ENCODE measurements around the gene RNASEH2B.

RNASEH2B gene

GRCh38 chr13:50908371-50908770 is 1.2 kb upstream of the RNASEH2B start:
- DNase-seq: no peak

DNA sequence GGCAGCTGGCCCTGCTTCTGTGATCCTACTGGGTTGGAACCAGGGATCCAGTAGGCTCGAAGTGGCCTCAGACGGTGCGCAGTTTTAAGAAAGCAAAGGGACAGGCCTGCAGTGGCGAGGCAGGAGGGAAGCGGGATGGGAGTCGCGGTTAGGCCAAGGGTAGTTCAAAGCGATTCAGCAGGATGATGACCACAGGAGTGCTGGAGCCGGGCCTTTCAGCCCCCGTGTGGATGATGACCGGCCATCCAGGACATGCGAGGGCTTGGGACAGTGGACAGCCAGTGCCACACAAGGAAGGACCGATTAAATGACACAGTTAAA is 854 bp downstream of the RNASEH2B start:
- DNase-seq: no peak

GRCh38 chr13:50911081-50911631 is 1.6 kb downstream of the RNASEH2B start:
- no peak for DNase-seq

GRCh38 chr13:50911937-50912795 is 2.6 kb downstream of the RNASEH2B start:
- peak; percentile 79 for DNase-seq

DNA sequence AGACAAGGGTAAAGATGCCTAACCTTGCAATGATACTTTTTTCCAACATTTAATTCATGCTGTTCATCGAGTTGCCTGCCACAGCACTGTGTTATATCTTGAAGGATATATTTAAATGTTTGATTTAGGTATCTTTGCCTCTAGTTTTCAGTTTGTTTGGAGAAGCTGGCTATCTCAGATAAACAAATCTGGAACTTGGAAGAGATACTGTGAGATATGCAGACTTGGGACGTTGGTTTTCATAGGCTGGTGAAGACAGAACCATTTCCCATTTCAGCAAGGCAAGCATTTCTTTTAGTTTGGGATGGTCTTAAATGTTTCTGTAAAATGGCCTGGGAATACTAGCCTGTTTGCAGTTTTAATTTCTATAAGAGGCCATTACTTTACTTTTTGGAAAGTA is 3.3 kb downstream of the RNASEH2B start:
- DNase-seq: no peak

GRCh38 chr13:50914176-50914700 is 4.6 kb downstream of the RNASEH2B start:
- no peak for DNase-seq

- DNase-seq: no peak
Observed at GRCh38 chr13:50914848-50915247, 5.3 kb downstream of the RNASEH2B start.

GRCh38 chr13:50915565-50915964 is 6.0 kb downstream of the RNASEH2B start:
- no peak for DNase-seq

GRCh38 chr13:50916701-50917184 is 7.2 kb downstream of the RNASEH2B start:
- no peak for DNase-seq

GRCh38 chr13:50917572-50917971 is 8.0 kb downstream of the RNASEH2B start:
- no peak for DNase-seq

DNA sequence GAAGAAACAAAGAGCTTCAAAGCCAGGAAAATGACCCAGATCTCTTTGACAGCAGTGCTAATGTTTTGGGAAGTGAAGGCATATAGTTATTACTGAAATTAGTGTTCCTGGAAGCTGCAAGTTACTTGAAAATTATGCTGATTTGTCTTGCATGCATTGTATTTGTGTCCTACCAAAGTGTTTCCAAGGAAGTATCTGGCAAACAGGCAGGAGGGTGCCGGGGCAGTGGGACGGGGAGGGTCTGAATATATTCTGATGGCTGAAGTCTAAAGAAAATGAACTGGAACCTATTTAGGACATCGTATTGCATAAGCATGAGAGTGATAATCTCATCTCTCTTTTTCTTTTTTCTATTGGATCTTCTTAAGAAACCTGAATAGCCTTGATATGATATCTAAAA is 9.0 kb downstream of the RNASEH2B start:
- DNase-seq: no peak

- no peak for DNase-seq
Observed at GRCh38 chr13:50919277-50919676, 9.7 kb downstream of the RNASEH2B start.

DNA sequence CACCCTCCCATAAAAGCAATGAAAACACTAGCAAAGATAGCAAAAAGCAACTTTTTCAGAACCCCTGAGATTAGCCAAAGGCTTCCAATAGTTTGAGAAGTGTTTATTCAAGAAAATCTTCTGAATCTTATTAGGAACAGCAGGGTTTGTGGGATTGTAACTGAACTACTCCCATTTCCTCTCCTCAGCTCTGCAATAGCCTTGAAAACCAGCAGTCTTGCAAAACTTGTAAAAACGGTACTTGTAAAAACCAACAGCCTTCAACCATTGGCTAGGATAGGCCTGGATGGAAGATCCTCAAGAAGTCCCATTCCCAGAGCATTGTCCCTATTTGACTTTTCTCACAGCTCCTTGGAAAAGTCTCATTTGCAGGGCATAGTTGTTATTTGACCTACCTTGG is 12.1 kb downstream of the RNASEH2B start:
- DNase-seq: no peak

- no peak for DNase-seq
Observed at GRCh38 chr13:50923272-50923671, 13.7 kb downstream of the RNASEH2B start.

DNA sequence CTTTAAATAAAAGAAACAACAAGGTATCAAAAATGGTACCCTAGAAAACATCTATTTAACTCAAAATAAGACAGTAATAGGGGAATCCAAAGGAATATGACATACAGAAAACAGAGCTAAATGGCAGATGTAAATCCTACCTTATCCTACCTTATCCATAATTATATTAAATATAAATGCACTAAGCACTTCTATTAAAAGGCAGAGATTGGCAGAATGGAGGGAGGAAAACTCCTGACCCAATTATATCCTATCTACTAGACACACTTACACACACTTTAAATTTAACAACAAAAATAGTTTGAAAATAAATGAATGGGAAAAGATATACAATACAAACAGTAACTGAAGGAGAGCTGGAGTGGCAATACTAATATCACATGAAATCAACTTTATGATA is 14.4 kb downstream of the RNASEH2B start:
- DNase-seq: no peak

DNA sequence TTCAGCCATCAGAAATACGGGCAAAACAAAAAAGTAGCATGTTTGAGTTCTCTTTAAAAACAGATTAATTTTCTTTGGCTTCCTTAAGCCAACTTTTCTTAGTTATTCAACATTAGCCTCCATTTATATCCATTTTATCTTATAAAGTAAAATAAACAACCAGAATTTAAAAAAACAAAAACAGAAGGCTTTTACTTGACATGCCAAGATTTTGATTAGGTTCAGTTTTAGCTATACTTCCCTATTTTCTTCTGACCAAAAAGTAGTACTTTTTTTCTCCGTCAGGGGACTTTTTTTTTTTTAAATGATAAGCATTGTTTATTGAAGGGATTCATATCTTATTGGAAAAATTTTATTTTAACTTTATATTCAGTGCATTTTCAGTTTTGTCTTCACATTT is 18.1 kb downstream of the RNASEH2B start:
- no peak for DNase-seq

DNA sequence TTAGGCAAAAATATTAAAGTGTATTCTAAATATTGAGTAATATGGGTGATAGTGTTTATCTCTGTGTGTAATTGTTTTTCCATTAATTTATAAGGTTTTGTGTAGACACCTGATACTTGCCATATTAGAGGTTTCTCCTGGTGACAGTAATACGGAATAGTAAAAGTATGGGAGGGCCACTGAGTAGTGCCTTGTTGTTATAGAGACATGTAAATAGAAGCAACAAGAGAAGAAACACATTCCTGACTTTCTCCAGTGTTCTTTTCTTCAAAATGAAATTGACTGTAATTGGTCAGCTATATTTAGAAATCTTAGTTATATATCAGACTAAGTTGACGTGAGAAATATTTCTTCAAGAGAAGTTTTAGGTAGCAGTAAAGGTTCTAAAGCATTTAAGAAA is 18.5 kb downstream of the RNASEH2B start:
- no peak for DNase-seq

DNA sequence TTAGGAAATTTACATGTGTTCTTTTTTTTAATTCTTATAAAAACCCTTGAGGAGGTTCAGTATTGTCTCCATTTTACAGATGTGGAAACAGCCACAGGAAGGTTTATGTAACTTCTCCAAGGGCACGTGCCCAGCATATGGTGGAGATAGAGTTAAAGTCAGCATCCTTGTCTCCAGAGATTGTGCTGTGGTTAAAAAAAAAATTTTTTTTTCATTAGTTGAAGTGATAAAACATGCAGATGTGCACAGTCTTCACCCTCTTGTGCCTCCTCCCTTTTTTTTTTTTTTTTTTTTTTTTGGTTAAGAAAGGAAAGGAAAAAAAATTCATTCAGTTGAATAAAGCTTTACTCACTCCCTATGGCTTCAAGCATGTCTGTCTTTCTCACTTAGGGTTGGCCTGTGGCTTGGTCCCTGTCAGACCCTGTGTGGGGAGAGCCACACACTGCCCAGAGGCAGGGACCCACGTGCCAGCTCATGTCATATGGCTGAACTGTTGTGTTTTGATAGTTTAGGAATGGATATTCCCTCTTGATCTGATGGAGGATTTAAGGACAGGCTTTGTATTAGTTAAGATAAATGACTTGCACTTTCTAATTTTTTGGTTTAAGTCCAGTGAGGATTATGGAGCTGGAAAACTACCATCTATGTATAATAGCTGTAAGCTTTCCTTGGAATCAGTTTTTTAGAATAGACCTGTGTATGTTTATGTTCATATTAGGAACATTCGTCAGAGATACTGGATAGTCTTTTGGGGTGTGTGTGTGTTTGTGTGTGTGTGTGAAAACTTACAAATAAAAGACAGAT is 19.3 kb downstream of the RNASEH2B start:
- DNase-seq: no peak

GRCh38 chr13:50932091-50932490 is 22.5 kb downstream of the RNASEH2B start:
- DNase-seq: no peak

DNA sequence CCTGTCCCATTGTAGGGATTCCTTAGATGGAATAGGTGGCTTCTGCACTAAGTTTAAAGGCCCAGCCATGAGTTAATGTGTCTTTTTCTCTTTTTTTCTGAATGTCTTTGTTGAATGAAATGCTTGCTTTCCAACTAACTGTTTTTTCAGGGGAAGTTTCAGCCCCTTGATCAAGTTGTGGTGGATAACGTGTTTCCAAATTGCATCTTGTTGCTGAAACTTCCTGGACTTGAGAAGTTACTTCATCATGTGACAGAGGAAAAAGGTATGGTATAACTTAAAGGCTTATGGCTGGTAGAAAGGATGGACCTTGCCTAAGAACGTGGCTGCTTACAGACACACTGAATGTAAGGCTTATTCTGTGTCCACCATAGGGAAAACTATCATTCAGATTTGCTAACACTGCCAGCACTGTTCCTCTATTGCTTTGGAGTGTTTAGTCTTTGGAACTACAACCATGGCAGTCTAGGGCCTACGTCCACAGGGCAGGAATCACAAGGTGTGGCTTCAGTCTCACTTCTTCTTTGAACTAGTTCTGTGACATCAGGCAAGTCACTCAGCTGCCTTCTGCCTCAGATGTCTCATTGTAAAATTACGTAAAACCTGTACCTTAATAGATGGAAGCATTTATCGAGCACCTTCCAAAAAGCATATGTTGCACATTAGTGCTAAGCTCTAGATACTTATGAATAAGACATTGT is 25.3 kb downstream of the RNASEH2B start:
- DNase-seq: no peak

- DNase-seq: no peak
Observed at GRCh38 chr13:50936679-50937078, 27.1 kb downstream of the RNASEH2B start.

GRCh38 chr13:50940509-50940908 is 30.9 kb downstream of the RNASEH2B start:
- no peak for DNase-seq

- DNase-seq: no peak
Observed at GRCh38 chr13:50941146-50941545, 31.6 kb downstream of the RNASEH2B start.
